HCT116 (cell line): ENCODE data around the gene RACGAP1.

ENCODE experiments used
- EZH2 ChIP-seq: fragments of 200-600 bp; sonication (generic); IDR thresholded peaks from 2 replicates; pipeline ENCODE4 v1.6.1; 2017; ENCODE audit warnings: antibody characterized with exemption, mixed run types
- EZH2phosphoT487 ChIP-seq: fragments of 200-600 bp; IDR thresholded peaks from 2 replicates; pipeline ENCODE4 v1.6.1; 2018; ENCODE audit warnings: antibody characterized with exemption, borderline replicate concordance
- POLR2A ChIP-seq: IDR thresholded peaks from 2 replicates; pipeline ENCODE4 v1.7.0; 2011; ENCODE audit warnings: borderline replicate concordance; ENCODE audit not compliant: insufficient read depth, insufficient read length; ENCODE audit errors: extremely low read depth
- POLR2AphosphoS5 ChIP-seq: IDR thresholded peaks from 2 replicates; pipeline ENCODE4 v1.6.1; 2011; ENCODE audit warnings: mild to moderate bottlenecking, low read depth, low read length, moderate library complexity
- SIN3A ChIP-seq: IDR thresholded peaks from 2 replicates; pipeline ENCODE4 v1.6.1; 2012; ENCODE audit warnings: low read depth
- SP1 ChIP-seq: IDR thresholded peaks from 2 replicates; pipeline ENCODE4 v1.6.1; 2012; ENCODE audit warnings: low read depth
- YY1 ChIP-seq: IDR thresholded peaks from 2 replicates; pipeline ENCODE4 v1.6.1; 2011; ENCODE audit warnings: low read length, low read depth, moderate library complexity, mild to moderate bottlenecking; ENCODE audit not compliant: insufficient replicate concordance; ENCODE audit errors: extremely low read depth
- ZFX ChIP-seq: fragments of 450-650 bp; IDR thresholded peaks from 2 replicates; pipeline ENCODE4 v1.6.1; 2017
- TF ChIP-seq, protein P1 (sequence below), 3 experiments: fragments of 200-600 bp in 1 of 3; sonication (generic) in 1 of 3; IDR thresholded peaks in 2 of 3; conservative IDR thresholded peaks in 1 of 3; 2 replicates each; pipeline ENCODE4 v1.5.1; 2012 to 2017; ENCODE audit warnings: low read depth in 2 of 3, low read length in 2 of 3, antibody characterized with exemption in 1 of 3, borderline replicate concordance in 1 of 3, control low read depth in 1 of 3, mild to moderate bottlenecking in 1 of 3, mixed read lengths in 1 of 3, mixed run types in 1 of 3, moderate library complexity in 1 of 3; ENCODE audit not compliant: insufficient read depth in 1 of 3
- TF ChIP-seq, protein P2 (sequence below): IDR thresholded peaks from 2 replicates; pipeline ENCODE4 v1.6.1; 2012; ENCODE audit warnings: low read depth
- TF ChIP-seq, protein P3 (sequence below): IDR thresholded peaks from 2 replicates; pipeline ENCODE4 v1.6.1; 2012
- TF ChIP-seq, protein P4 (sequence below): IDR thresholded peaks from 2 replicates; pipeline ENCODE4 v1.6.1; 2012

DNA sequence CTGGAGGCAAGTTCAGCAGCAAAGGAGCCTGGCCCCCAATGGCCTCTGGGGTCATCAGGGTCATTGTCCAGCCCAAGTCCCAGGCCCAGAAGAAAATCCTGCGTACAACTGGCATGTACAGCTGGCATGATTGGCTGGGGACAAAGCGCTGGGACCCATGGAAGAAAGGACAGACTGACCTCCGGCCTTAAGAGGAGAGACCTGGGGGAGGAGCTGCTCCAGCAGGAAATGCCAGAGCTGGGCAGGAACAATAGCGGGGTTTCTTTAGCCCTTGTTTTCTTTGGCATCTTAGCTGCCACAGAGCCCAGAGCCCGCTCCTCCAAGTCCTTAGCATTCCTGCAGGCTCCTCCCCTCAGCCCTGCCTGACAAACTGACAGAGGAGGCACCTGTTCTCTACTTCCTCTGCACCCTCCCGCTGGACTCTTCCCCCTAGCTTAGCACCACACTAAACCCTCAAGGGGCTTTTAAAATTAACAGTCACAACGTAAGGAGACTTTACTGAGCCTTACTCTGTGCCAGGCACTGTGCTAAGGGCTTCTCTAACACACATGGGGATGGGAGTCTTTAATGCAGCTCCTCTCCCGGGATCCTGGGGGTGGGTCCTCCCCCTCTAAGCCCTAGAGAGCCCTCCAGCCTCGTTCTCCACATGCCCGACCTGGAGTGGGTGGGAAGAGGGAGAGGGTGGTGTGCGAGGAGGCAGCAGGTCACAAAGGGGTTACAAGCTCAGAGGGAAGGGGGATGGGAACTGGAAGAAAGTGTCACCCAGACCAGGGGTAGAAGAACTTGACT lies 65.4 kb downstream of the RACGAP1 start:
- TF ChIP-seq, protein P1, sequence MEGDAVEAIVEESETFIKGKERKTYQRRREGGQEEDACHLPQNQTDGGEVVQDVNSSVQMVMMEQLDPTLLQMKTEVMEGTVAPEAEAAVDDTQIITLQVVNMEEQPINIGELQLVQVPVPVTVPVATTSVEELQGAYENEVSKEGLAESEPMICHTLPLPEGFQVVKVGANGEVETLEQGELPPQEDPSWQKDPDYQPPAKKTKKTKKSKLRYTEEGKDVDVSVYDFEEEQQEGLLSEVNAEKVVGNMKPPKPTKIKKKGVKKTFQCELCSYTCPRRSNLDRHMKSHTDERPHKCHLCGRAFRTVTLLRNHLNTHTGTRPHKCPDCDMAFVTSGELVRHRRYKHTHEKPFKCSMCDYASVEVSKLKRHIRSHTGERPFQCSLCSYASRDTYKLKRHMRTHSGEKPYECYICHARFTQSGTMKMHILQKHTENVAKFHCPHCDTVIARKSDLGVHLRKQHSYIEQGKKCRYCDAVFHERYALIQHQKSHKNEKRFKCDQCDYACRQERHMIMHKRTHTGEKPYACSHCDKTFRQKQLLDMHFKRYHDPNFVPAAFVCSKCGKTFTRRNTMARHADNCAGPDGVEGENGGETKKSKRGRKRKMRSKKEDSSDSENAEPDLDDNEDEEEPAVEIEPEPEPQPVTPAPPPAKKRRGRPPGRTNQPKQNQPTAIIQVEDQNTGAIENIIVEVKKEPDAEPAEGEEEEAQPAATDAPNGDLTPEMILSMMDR (IDR thresholded peaks at IDR 0.05 in 2 of 3, conservative IDR thresholded peaks at IDR 0.05 in 1 of 3; ENCODE audit: borderline replicate concordance in 1 of 3, insufficient read depth in 1 of 3, low read depth in 2 of 3, low read length in 2 of 3): no peak
- TF ChIP-seq SP1: no peak
- no peak for TF ChIP-seq SIN3A
- no peak for TF ChIP-seq EZH2phosphoT487
- TF ChIP-seq ZFX: no peak
- TF ChIP-seq, protein P2, sequence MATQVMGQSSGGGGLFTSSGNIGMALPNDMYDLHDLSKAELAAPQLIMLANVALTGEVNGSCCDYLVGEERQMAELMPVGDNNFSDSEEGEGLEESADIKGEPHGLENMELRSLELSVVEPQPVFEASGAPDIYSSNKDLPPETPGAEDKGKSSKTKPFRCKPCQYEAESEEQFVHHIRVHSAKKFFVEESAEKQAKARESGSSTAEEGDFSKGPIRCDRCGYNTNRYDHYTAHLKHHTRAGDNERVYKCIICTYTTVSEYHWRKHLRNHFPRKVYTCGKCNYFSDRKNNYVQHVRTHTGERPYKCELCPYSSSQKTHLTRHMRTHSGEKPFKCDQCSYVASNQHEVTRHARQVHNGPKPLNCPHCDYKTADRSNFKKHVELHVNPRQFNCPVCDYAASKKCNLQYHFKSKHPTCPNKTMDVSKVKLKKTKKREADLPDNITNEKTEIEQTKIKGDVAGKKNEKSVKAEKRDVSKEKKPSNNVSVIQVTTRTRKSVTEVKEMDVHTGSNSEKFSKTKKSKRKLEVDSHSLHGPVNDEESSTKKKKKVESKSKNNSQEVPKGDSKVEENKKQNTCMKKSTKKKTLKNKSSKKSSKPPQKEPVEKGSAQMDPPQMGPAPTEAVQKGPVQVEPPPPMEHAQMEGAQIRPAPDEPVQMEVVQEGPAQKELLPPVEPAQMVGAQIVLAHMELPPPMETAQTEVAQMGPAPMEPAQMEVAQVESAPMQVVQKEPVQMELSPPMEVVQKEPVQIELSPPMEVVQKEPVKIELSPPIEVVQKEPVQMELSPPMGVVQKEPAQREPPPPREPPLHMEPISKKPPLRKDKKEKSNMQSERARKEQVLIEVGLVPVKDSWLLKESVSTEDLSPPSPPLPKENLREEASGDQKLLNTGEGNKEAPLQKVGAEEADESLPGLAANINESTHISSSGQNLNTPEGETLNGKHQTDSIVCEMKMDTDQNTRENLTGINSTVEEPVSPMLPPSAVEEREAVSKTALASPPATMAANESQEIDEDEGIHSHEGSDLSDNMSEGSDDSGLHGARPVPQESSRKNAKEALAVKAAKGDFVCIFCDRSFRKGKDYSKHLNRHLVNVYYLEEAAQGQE: no peak
- no peak for TF ChIP-seq POLR2A
- TF ChIP-seq YY1: no peak
- TF ChIP-seq, protein P3, sequence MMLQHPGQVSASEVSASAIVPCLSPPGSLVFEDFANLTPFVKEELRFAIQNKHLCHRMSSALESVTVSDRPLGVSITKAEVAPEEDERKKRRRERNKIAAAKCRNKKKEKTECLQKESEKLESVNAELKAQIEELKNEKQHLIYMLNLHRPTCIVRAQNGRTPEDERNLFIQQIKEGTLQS: no peak
- TF ChIP-seq EZH2: no peak
- TF ChIP-seq POLR2AphosphoS5: no peak
- TF ChIP-seq, protein P4, sequence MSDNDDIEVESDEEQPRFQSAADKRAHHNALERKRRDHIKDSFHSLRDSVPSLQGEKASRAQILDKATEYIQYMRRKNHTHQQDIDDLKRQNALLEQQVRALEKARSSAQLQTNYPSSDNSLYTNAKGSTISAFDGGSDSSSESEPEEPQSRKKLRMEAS: no peak
